Ascending aorta (tissue), 2 donors: ENCODE measurements around the gene ULK4. TPM values are rescaled to one million over a fixed set of nuclear protein-coding genes. Genes with fewer than 3 reads are reported as not detected.

Source experiments
- DNase-seq, 2 donors: peaks; one replicate each; pipeline ENCODE4 v3.0.0-alpha.2; 2019; ENCODE audit warnings: low spot score in 2 of 2
- H3K27ac ChIP-seq, 2 donors: fragments of 200-600 bp; sonication (generic); one replicate each; pipeline ENCODE4 v1.5.1; 2016 to 2017; ENCODE audit warnings: mild to moderate bottlenecking in 1 of 2
- H3K27me3 ChIP-seq: fragments of 200-600 bp; sonication (generic); one replicate; pipeline ENCODE4 v1.5.1; 2017
- H3K36me3 ChIP-seq, 2 donors: fragments of 200-600 bp; sonication (generic); one replicate each; pipeline ENCODE4 v1.5.1; 2016
- H3K4me1 ChIP-seq, 2 donors: fragments of 200-600 bp; sonication (generic); one replicate each; pipeline ENCODE4 v1.5.1; 2016 to 2017; ENCODE audit warnings: mild to moderate bottlenecking in 1 of 2
- H3K4me3 ChIP-seq, 2 donors: fragments of 200-600 bp; sonication (generic); one replicate each; pipeline ENCODE4 v1.5.1; 2016 to 2017; ENCODE audit warnings: mild to moderate bottlenecking in 1 of 2
- H3K9me3 ChIP-seq, 2 donors: fragments of 200-600 bp; sonication (generic); one replicate each; pipeline ENCODE4 v1.5.1; 2016
- CTCF ChIP-seq, 3 experiments: fragments of 200-600 bp in 2 of 3; fragments of 450-650 bp in 1 of 3; sonication (generic) in 2 of 3; IDR thresholded peaks; one replicate each; pipeline ENCODE4 v1.5.1; 2016 to 2019; ENCODE audit warnings: antibody characterized with exemption in 3 of 3, mild to moderate bottlenecking in 1 of 3, moderate library complexity in 1 of 3
- intact Hi-C: fragments of 100-400 bp; cut with DNase I; formaldehyde crosslinking; loops from one replicate; pipeline ENCODE4 v1.15.1; 2023
- total RNA-seq: library from RNA; depleted of rRNA; stranded (reverse); fragments of >200 nt; gene quantifications from one replicate; pipeline ENCODE4 v1.1.0, GENCODE V29; 2016

The ULK4 gene
- total RNA-seq, 1 donor from 2014 or later = 4.2 TPM

GRCh38 chr3:41956574-41956973 lies 5.3 kb downstream of the ULK4 start:
- H3K9me3 ChIP-seq = no peaks in the 10 kb centered on the region
- peaks cover 4 to 5% of the 10 kb centered on the region in 2 donors for H3K36me3 ChIP-seq
- H3K27ac ChIP-seq = no peak overlapping the region
- intact Hi-C loops = no loop called here
- TF ChIP-seq CTCF (IDR thresholded peaks at IDR 0.05) = no peak
- H3K4me1 ChIP-seq = peaks cover 0 to 5% of the 10 kb centered on the region in 2 donors
- H3K27me3 ChIP-seq = no peaks in the 10 kb centered on the region
- H3K4me3 ChIP-seq = no peak overlapping the region
- no peak for DNase-seq

- no peak for TF ChIP-seq CTCF (IDR thresholded peaks at IDR 0.05)
- H3K4me3 ChIP-seq = no peak overlapping the region
- peaks cover 4 to 5% of the 10 kb centered on the region in 2 donors for H3K36me3 ChIP-seq
- H3K27me3 ChIP-seq = no peaks in the 10 kb centered on the region
- no peaks in the 10 kb centered on the region for H3K4me1 ChIP-seq
- H3K27ac ChIP-seq = no peak overlapping the region
- no peaks in the 10 kb centered on the region for H3K9me3 ChIP-seq
- no peak for DNase-seq
- intact Hi-C loops = no loop called here
Observed at GRCh38 chr3:41955192-41955591, 6.7 kb downstream of the ULK4 start.

- Histone ChIP-seq H3K27ac (no peak overlapping the region), H3K36me3 (peaks cover 0 to 4% of the 10 kb centered on the region in 2 donors), H3K9me3 (no peaks in the 10 kb centered on the region), H3K27me3 (no peaks in the 10 kb centered on the region), H3K4me3 (no peak overlapping the region), H3K4me1 (no peaks in the 10 kb centered on the region)
- no peak for DNase-seq
- intact Hi-C loops = no loop called here
- TF ChIP-seq CTCF (IDR thresholded peaks at IDR 0.05) = no peak
Observed at GRCh38 chr3:41943311-41943843, 18.5 kb downstream of the ULK4 start.

GRCh38 chr3:41940393-41940792 lies 21.5 kb downstream of the ULK4 start:
- Histone ChIP-seq H3K9me3 (no peaks in the 10 kb centered on the region), H3K36me3 (no peaks in the 10 kb centered on the region)
- no peak for TF ChIP-seq CTCF (IDR thresholded peaks at IDR 0.05)

GRCh38 chr3:41936384-41936783 lies 25.5 kb downstream of the ULK4 start:
- Histone ChIP-seq H3K4me1 (no peaks in the 10 kb centered on the region), H3K27me3 (no peaks in the 10 kb centered on the region), H3K4me3 (no peak overlapping the region), H3K27ac (no peak overlapping the region), H3K9me3 (no peaks in the 10 kb centered on the region), H3K36me3 (no peaks in the 10 kb centered on the region)
- no peak for TF ChIP-seq CTCF (IDR thresholded peaks at IDR 0.05)
- intact Hi-C loops = no loop called here
- no peak for DNase-seq

More at GRCh38 chr3:41940393-41940792, 21.5 kb downstream of the ULK4 start:
- Histone ChIP-seq H3K4me3 (no peak overlapping the region), H3K27ac (no peak overlapping the region), H3K4me1 (no peaks in the 10 kb centered on the region), H3K27me3 (no peaks in the 10 kb centered on the region)
- intact Hi-C loops = no loop called here
- no peak for DNase-seq

- H3K27ac ChIP-seq = no peak overlapping the region
- intact Hi-C loops = no loop called here
- H3K9me3 ChIP-seq = no peaks in the 10 kb centered on the region
- TF ChIP-seq CTCF (IDR thresholded peaks at IDR 0.05) = no peak
- no peaks in the 10 kb centered on the region for H3K27me3 ChIP-seq
- DNase-seq = no peak
- H3K4me3 ChIP-seq = no peak overlapping the region
- H3K4me1 ChIP-seq = no peaks in the 10 kb centered on the region
- H3K36me3 ChIP-seq = no peaks in the 10 kb centered on the region
Observed at GRCh38 chr3:41933154-41933676, 28.7 kb downstream of the ULK4 start.
